Astrocyte of the spinal cord (primary cell): ENCODE measurements around the gene RFT1.

Experiments used
- DNase-seq: peaks from one replicate; pipeline ENCODE4 v3.0.0; 2011; ENCODE audit warnings: low read depth, low spot score
- H3K4me3 ChIP-seq: 2 replicates; pipeline ENCODE4 v1.5.1; 2011; ENCODE audit warnings: low read depth, mild to moderate bottlenecking, low read length, moderate library complexity
- CTCF ChIP-seq: IDR thresholded peaks from 2 replicates; pipeline ENCODE4 v1.5.1; 2012; ENCODE audit warnings: low read depth, mild to moderate bottlenecking, low read length, inconsistent platforms
- in situ Hi-C: cut with HindIII; loops from 2 replicates; pipeline ENCODE4 v1.10.0; 2017; ENCODE audit warnings: low sequenced_read_pairs

RFT1 gene

GRCh38 chr3:53158765-53159155, 28.5 kb upstream of the RFT1 start:
- no peak overlapping the region for H3K4me3 ChIP-seq
- in situ Hi-C loops = no loop called here
- no peak for DNase-seq
- TF ChIP-seq CTCF = no peak

GRCh38 chr3:53157974-53158580, 27.8 kb upstream of the RFT1 start:
- DNase-seq = no peak
- in situ Hi-C loops = no loop called here
- no peak for TF ChIP-seq CTCF

GRCh38 chr3:53156368-53156834, 26.2 kb upstream of the RFT1 start:
- in situ Hi-C loops = no loop called here
- no peak overlapping the region for H3K4me3 ChIP-seq
- no peak for DNase-seq
- TF ChIP-seq CTCF = no peak

More at GRCh38 chr3:53157974-53158580, 27.8 kb upstream of the RFT1 start:
- no peak overlapping the region for H3K4me3 ChIP-seq

- no peak for TF ChIP-seq CTCF
- no peak overlapping the region for H3K4me3 ChIP-seq
- in situ Hi-C loops = no loop called here
- no peak for DNase-seq
Observed at GRCh38 chr3:53155760-53156159, 25.5 kb upstream of the RFT1 start.

- in situ Hi-C loops = no loop called here
- no peak overlapping the region for H3K4me3 ChIP-seq
- no peak for DNase-seq
- no peak for TF ChIP-seq CTCF
Observed at GRCh38 chr3:53154881-53155285, 24.6 kb upstream of the RFT1 start.

- DNase-seq = no peak
- in situ Hi-C loops = no loop called here
- TF ChIP-seq CTCF = no peak
- H3K4me3 ChIP-seq = no peak overlapping the region
Observed at GRCh38 chr3:53153980-53154379, 23.7 kb upstream of the RFT1 start.
